ENCODE data around the gene GAL3ST3.

- TF ChIP-seq PATZ1 (CRISPR knock-in tag; IDR thresholded peaks at IDR 0.05; ENCODE audit: borderline replicate concordance), result no peak
- no peak for TF ChIP-seq ISL1 (CRISPR knock-in tag; IDR thresholded peaks at IDR 0.05)
- no peak for TF ChIP-seq ZFP30 (CRISPR knock-in tag; IDR thresholded peaks at IDR 0.05)
- no peak for TF ChIP-seq POU6F1 (CRISPR knock-in tag; IDR thresholded peaks at IDR 0.05; ENCODE audit: borderline replicate concordance, low read depth)
Observed at GRCh38 chr11:66015454-66015881, 33.5 kb downstream of the GAL3ST3 start.

All from SK-N-SH treated with all-trans-retinoic acid at 6 μM for 48 hours (cell line).